Ishikawa (cell line): ENCODE measurements around the gene MAP4K4.

Experiments
- CEBPB ChIP-seq: IDR thresholded peaks from 2 replicates; pipeline ENCODE4 v1.6.1; 2012
- CREB1 ChIP-seq: IDR thresholded peaks from 2 replicates; pipeline ENCODE4 v1.6.1; 2012; ENCODE audit warnings: low read depth
- EGR1 ChIP-seq: IDR thresholded peaks from 2 replicates; pipeline ENCODE4 v1.6.1; 2012
- EP300 ChIP-seq: IDR thresholded peaks from 2 replicates; pipeline ENCODE4 v1.6.1; 2012; ENCODE audit warnings: borderline replicate concordance
- FOXM1 ChIP-seq: IDR thresholded peaks from 2 replicates; pipeline ENCODE4 v1.6.1; 2012; ENCODE audit warnings: low read depth, borderline replicate concordance
- MAX ChIP-seq: IDR thresholded peaks from 2 replicates; pipeline ENCODE4 v1.6.1; 2012
- NFIC ChIP-seq: IDR thresholded peaks from 2 replicates; pipeline ENCODE4 v1.6.1; 2012
- RAD21 ChIP-seq: IDR thresholded peaks from 2 replicates; pipeline ENCODE4 v1.6.1; 2012; ENCODE audit warnings: low read depth
- REST ChIP-seq: IDR thresholded peaks from 2 replicates; pipeline ENCODE4 v1.6.1; 2012; ENCODE audit warnings: low read depth, mild to moderate bottlenecking
- TAF1 ChIP-seq: IDR thresholded peaks from 2 replicates; pipeline ENCODE4 v1.6.1; 2012; ENCODE audit warnings: low read depth, mild to moderate bottlenecking
- TCF12 ChIP-seq: IDR thresholded peaks from 2 replicates; pipeline ENCODE4 v1.6.1; 2012; ENCODE audit warnings: low read depth
- TEAD4 ChIP-seq: IDR thresholded peaks from 2 replicates; pipeline ENCODE4 v1.6.1; 2012
- USF1 ChIP-seq: IDR thresholded peaks from 2 replicates; pipeline ENCODE4 v1.6.1; 2012
- YY1 ChIP-seq: IDR thresholded peaks from 2 replicates; pipeline ENCODE4 v1.6.1; 2012; ENCODE audit warnings: low read depth
- ZBTB7A ChIP-seq: IDR thresholded peaks from 2 replicates; pipeline ENCODE4 v1.6.1; 2012; ENCODE audit warnings: low read depth

Gene MAP4K4

GRCh38 chr2:101895039-101895438, 197.5 kb downstream of the MAP4K4 start:
- TF ChIP-seq EP300 (no peak), YY1 (no peak), EGR1 (no peak), TCF12 (no peak), RAD21 (no peak), CREB1 (no peak), ZBTB7A (no peak), CEBPB (no peak), TEAD4 (no peak)

GRCh38 chr2:101895819-101896322, 198.4 kb downstream of the MAP4K4 start:
- TF ChIP-seq REST (no peak), EGR1 (no peak), EP300 (no peak), RAD21 (no peak), CEBPB (no peak)

DNA sequence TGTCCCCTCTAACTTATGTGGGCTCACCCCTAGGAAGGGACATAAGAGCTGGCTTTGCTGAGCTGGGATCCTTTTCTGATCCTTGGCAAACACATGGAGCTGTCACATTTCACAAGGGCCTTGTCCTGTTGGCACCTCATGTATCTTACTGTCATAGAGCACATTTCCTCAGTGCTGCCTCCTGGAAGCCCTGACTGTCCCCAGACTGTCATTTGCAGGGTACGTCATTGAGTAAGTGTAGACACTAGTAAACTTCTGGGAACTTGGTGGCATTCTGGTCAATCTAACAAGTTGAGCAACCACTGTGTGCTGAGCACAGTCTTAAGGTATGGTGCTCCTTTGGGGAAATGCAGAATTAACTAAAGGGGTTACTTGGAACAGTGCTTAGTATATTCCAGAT, 199.8 kb downstream of the MAP4K4 start:
- TF ChIP-seq USF1 (no peak), CEBPB (no peak), ZBTB7A (no peak), TEAD4 (no peak), EGR1 (no peak), CREB1 (no peak), TAF1 (no peak), TCF12 (no peak), YY1 (no peak), RAD21 (no peak), REST (no peak), MAX (no peak), EP300 (no peak), NFIC (no peak), FOXM1 (no peak)

DNA sequence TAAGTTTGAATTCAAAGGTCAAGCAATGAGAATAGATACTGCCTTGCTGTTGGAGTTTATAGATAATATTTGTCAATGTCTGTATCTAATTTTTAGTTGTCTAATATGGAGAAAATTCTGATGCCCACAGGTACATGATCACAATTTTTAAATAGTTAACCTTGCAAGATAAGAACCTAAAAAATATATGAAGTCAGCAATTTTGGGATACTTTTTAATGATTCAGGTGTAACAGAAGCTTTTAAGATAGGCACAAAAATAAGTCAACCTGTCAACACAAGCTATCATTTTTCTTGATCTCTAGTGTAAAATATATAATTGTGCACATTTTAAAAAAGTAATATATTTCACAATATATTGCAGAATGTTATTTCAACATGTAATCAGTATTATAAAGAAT, 201.8 kb downstream of the MAP4K4 start:
- TF ChIP-seq ZBTB7A (no peak), TCF12 (no peak), RAD21 (no peak), CREB1 (no peak), MAX (no peak), EP300 (no peak), USF1 (no peak), YY1 (no peak), REST (no peak), TAF1 (no peak), NFIC (no peak), CEBPB (no peak), EGR1 (no peak), FOXM1 (no peak)

DNA sequence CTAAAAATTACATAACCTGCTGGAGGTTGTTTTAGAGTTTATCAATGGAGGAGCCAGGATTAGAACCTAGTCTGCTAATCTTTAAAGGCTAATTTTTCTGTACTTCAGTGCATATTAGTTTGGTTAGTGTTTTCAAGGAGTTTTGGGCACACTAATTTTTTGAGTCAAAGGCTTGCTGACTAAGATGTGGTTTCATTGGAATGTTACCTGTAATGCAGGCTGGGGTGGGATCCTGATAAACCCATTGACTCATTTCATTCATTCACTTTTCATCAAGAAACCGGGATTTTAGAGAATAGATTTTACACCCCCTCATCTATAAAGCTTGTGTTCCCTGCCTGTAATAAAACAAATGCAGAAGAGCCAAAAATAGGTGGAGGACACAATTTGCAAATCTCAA, 202.4 kb downstream of the MAP4K4 start:
- TF ChIP-seq CEBPB, result no peak
- TF ChIP-seq REST, result no peak
- TF ChIP-seq ZBTB7A, result no peak
- no peak for TF ChIP-seq YY1
- no peak for TF ChIP-seq TEAD4
- TF ChIP-seq EP300, result no peak
- TF ChIP-seq TAF1, result no peak
- no peak for TF ChIP-seq EGR1
- no peak for TF ChIP-seq RAD21
- no peak for TF ChIP-seq TCF12
- no peak for TF ChIP-seq NFIC
- no peak for TF ChIP-seq CREB1
- no peak for TF ChIP-seq FOXM1
- TF ChIP-seq USF1, result no peak
- no peak for TF ChIP-seq MAX
